ENCODE results near the gene KLHL6.
"Not testable (repeated sequence)": the region's sequence is repeated elsewhere in the genome, so short reads cannot be mapped to it uniquely, and the experiment has no call there.

Gene KLHL6

GRCh38 chr3:183488343-183488742 is 67.2 kb downstream of the KLHL6 start:
- no peak overlapping the region for H3K4me3 ChIP-seq (ENCODE audit: low read depth, low read length)

DNA sequence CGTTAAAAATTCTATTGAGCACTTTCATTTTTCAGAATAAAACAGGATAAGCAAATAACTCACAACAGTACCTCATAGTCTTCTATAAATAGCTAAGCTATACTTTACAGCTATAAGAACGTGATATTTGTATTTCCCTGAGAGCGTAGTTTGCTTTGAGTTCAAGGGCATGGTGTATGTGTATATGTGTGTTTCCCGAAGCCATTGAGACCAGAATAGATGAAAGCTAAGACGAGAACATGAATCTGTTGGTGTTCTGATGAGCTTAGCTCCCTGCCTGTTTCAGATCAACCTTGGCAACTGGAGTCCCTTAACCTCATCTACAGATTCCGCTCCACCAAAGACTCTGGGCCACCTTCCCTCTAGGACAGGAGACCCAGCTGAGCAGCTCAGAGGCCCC is 67.6 kb downstream of the KLHL6 start:
- H3K4me3 ChIP-seq (ENCODE audit: low read depth, low read length), result no peak overlapping the region

- H3K4me3 ChIP-seq (ENCODE audit: low read depth, low read length), result no peak overlapping the region
Observed at GRCh38 chr3:183487016-183487415, 68.5 kb downstream of the KLHL6 start.

DNA sequence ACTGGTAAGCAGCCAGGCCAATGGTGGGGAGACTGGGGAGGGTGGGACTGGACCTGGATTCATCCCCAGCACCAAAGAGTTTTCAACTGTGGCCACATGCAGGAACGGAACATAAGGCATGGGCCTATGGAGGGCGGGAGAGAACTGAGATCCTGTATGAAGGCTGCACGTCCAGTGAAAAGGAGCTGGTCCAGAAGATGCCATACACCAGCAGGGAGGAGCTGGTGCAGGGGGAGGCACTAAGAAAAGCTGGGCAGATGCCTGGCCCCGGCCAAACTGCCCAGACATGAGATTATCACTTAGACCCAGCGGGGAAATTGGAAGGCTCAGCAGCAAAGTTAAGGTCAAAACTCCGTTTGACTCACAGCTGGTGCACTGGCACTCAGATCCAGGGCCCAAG is 69.0 kb downstream of the KLHL6 start:
- H3K4me3 ChIP-seq (ENCODE audit: low read depth, low read length), result no peak overlapping the region

DNA sequence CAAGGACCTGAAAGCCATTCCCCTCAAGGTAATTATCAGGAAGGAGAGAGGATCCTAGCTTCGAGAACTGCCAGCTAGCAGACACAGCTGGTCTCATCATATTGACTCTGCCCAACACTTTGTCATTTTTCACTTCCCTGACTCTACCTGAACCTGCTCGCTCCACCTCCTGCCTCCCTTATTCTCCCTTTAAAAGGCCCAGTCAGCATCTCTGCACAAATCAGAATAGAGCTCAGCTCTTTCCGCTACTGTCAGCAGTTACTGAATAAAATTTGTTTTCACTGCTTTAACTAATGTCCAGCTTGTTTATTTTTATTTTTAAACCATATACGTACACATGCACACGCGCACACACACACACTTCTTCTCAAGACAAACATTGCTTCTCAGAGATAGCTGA is 69.9 kb downstream of the KLHL6 start:
- H3K4me3 ChIP-seq (ENCODE audit: low read depth, low read length), result no peak overlapping the region

DNA sequence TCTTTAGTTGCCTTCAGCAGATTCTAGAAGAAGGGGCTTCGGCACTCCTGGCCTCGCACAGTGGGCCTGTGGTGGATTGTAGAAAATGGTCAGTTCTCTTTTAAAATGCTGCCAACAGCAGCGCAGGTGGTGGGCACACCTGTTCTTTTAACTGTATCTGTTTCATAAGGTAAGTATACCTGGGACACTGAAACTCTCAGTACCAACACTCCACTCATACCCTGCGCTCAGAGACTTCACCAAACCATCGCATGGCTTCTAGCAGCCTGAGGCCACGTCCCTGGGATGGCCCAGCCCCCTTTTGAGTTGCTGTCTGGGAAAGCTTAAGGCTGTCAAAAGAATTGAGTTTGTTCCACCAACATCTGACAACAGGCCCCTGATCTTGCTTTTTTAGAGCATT is 70.4 kb downstream of the KLHL6 start:
- H3K4me3 ChIP-seq (ENCODE audit: low read depth, low read length), result no peak overlapping the region

- H3K4me3 ChIP-seq (ENCODE audit: low read depth, low read length), result no peak overlapping the region
Observed at GRCh38 chr3:183484431-183485075, 71.0 kb downstream of the KLHL6 start.

GRCh38 chr3:183481582-183481981 is 73.9 kb downstream of the KLHL6 start:
- no peak overlapping the region for H3K4me3 ChIP-seq (ENCODE audit: low read depth, low read length)

GRCh38 chr3:183478501-183478900 is 77.0 kb downstream of the KLHL6 start:
- H3K4me3 ChIP-seq (ENCODE audit: low read depth, low read length), result no peak overlapping the region

DNA sequence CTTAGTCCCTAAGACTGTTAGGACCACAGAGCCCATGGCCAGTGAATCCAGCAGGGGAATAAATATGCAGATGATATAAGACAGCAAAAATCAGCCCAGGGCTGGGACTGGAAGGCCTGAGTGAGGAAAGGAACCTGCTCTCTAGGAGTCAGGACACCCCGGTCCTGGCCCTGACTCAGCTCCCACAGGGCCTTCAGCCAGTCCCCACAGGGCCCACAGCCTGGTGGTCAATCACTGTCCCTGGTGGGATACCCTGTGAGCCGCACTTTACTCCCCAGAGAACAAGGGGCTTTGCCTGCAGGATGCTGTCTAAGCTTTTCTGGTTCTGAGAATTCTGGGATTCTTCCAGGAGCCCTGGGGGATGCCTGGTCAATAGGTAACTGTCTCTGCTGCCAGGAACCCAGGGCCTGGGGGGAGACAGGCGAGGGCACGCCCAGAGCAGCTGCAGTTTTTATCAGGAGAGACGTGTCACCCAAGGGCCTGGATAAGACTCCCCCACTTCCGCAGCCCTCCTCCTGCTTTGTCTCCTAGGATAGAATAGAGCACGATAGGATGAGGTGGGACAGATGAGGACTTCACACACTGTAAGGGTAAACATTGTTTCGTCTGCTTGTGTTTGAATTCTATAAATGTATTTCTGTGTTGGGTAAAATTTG is 77.6 kb downstream of the KLHL6 start:
- H3K4me3 ChIP-seq (ENCODE audit: low read depth, low read length), result no peak overlapping the region

- H3K4me3 ChIP-seq (ENCODE audit: low read depth, low read length), result not testable (repeated sequence)
Observed at GRCh38 chr3:183475764-183476162, 79.7 kb downstream of the KLHL6 start.

- no peak overlapping the region for H3K4me3 ChIP-seq (ENCODE audit: low read depth, low read length)
Observed at GRCh38 chr3:183475016-183475763, 80.3 kb downstream of the KLHL6 start.

- no peak overlapping the region for H3K4me3 ChIP-seq (ENCODE audit: low read depth, low read length)
Observed at GRCh38 chr3:183473969-183474368, 81.5 kb downstream of the KLHL6 start.

- H3K4me3 ChIP-seq (ENCODE audit: low read depth, low read length), result no peak overlapping the region
Observed at GRCh38 chr3:183472155-183472554, 83.4 kb downstream of the KLHL6 start.

GRCh38 chr3:183468424-183468823 is 87.1 kb downstream of the KLHL6 start:
- H3K4me3 ChIP-seq (ENCODE audit: low read depth, low read length), result no peak overlapping the region

- no peak overlapping the region for H3K4me3 ChIP-seq (ENCODE audit: low read depth, low read length)
Observed at GRCh38 chr3:183466575-183466974, 88.9 kb downstream of the KLHL6 start.

DNA sequence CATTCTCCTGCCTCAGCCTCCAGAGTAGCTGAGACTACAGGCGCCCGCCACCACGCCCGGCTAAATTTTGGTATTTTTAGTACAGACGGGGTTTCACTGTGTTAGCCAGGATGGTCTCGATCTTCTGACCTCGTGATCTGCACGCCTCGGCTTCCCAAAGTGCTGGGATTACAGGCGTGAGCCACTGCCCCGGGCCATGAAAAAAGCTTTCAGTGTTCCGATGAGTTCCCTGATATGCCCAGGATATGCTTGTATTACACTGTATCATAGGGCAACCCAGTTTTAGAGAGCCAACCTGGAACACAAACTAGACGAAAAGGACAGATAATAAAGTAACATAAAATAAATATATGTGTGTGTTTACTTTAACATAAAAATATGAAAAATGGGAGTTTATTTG is 89.8 kb downstream of the KLHL6 start:
- not testable (repeated sequence) for H3K4me3 ChIP-seq (ENCODE audit: low read depth, low read length)

- H3K4me3 ChIP-seq (ENCODE audit: low read depth, low read length), result no peak overlapping the region
Observed at GRCh38 chr3:183464480-183464879, 91.0 kb downstream of the KLHL6 start.

GRCh38 chr3:183460081-183461055 is 95.1 kb downstream of the KLHL6 start:
- no peak overlapping the region for H3K4me3 ChIP-seq (ENCODE audit: low read depth, low read length)

DNA sequence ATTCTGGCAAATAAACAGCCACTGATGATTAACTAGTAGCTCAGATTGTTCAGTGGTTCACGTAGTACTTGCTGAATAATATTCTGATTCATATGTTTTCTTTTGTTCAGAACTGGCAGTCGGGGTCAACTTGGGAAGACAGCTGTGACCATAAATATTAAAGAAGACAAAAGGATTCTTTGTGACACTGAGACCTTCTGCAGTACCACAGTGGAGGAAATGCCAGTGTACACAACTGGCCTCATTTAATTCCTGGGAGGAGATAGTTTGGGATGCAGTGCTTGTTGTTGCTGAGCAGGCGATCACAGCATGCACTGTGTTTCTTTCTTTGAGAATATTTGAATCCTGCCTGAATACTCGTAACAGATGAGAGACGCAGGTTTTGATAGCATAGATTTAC is 100.4 kb downstream of the KLHL6 start:
- H3K4me3 ChIP-seq (ENCODE audit: low read depth, low read length), result no peak overlapping the region

- no peak overlapping the region for H3K4me3 ChIP-seq (ENCODE audit: low read depth, low read length)
Observed at GRCh38 chr3:183454064-183454463, 101.4 kb downstream of the KLHL6 start.
